Type B pancreatic cell (in vitro differentiated cells): ENCODE measurements around the gene GDPD5. TPM values are rescaled to one million over a fixed set of nuclear protein-coding genes. Genes with fewer than 3 reads are reported as not detected.

ENCODE experiments used
- DNase-seq: peaks from one replicate; pipeline ENCODE4 v3.0.0; 2021; ENCODE audit warnings: mixed read lengths; ENCODE audit not compliant: unreplicated experiment; ENCODE audit errors: extremely low spot score
- H3K27ac Mint-ChIP-seq: 2 replicates; pipeline ENCODE4 v1.8.0; 2021; ENCODE audit warnings: mild to moderate bottlenecking, mixed read lengths
- H3K27me3 Mint-ChIP-seq: 2 replicates; pipeline ENCODE4 v1.8.0; 2021; ENCODE audit warnings: mixed read lengths
- H3K36me3 Mint-ChIP-seq: 2 replicates; pipeline ENCODE4 v1.8.0; 2021; ENCODE audit warnings: mixed read lengths
- H3K4me1 Mint-ChIP-seq: one replicate; pipeline ENCODE4 v1.8.0; 2021; ENCODE audit warnings: mixed read lengths; ENCODE audit not compliant: unreplicated experiment
- H3K4me3 Mint-ChIP-seq: 2 replicates; pipeline ENCODE4 v1.8.0; 2021; ENCODE audit warnings: mild to moderate bottlenecking, mixed read lengths
- H3K9me3 Mint-ChIP-seq: 2 replicates; pipeline ENCODE4 v1.8.0; 2021; ENCODE audit warnings: mixed read lengths
- CTCF ChIP-seq: fragments of 200-600 bp; sonication (generic); conservative IDR thresholded peaks from 2 replicates; pipeline ENCODE4 v1.5.0; 2021; ENCODE audit warnings: antibody characterized with exemption, mild to moderate bottlenecking
- total RNA-seq: library from RNA; stranded (reverse); gene quantifications from 2 replicates; pipeline ENCODE4 v1.2.1, GENCODE V29; 2021; ENCODE audit warnings: low replicate concordance

Gene GDPD5
- total RNA-seq, 1 donor from 2014 or later, result 11.3 TPM

GRCh38 chr11:75561426-75562047 is 35.8 kb upstream of the GDPD5 start:
- Mint-ChIP-seq H3K27me3 (no peaks in the 10 kb centered on the region), H3K9me3 (no peaks in the 10 kb centered on the region)
- TF ChIP-seq CTCF, result no peak

GRCh38 chr11:75560644-75561043 is 34.9 kb upstream of the GDPD5 start:
- peaks cover 1% of the 10 kb centered on the region for H3K36me3 Mint-ChIP-seq
- no peaks in the 10 kb centered on the region for H3K9me3 Mint-ChIP-seq
- H3K4me3 Mint-ChIP-seq, result peak overlapping the region; percentile 100
- H3K27ac Mint-ChIP-seq, result peak overlapping the region; percentile 68
- TF ChIP-seq CTCF, result no peak
- H3K4me1 Mint-ChIP-seq, result peaks cover 44% of the 10 kb centered on the region
- no peak for DNase-seq
- no peaks in the 10 kb centered on the region for H3K27me3 Mint-ChIP-seq

More at GRCh38 chr11:75561426-75562047, 35.8 kb upstream of the GDPD5 start:
- Mint-ChIP-seq H3K4me1 (peaks cover 49% of the 10 kb centered on the region), H3K4me3 (peak overlapping the region; percentile 100), H3K36me3 (peaks cover 5% of the 10 kb centered on the region), H3K27ac (peak overlapping the region; percentile 98)
- DNase-seq, result no peak

- H3K4me1 Mint-ChIP-seq, result peaks cover 44% of the 10 kb centered on the region
- TF ChIP-seq CTCF, result no peak
- H3K27me3 Mint-ChIP-seq, result no peaks in the 10 kb centered on the region
- H3K27ac Mint-ChIP-seq, result peak overlapping the region; percentile 68
- no peaks in the 10 kb centered on the region for H3K36me3 Mint-ChIP-seq
- no peak for DNase-seq
- H3K4me3 Mint-ChIP-seq, result peak overlapping the region; percentile 74
- no peaks in the 10 kb centered on the region for H3K9me3 Mint-ChIP-seq
Observed at GRCh38 chr11:75558939-75559843, 33.5 kb upstream of the GDPD5 start.

- H3K27me3 Mint-ChIP-seq, result no peaks in the 10 kb centered on the region
- TF ChIP-seq CTCF, result no peak
- H3K36me3 Mint-ChIP-seq, result no peaks in the 10 kb centered on the region
- DNase-seq, result no peak
- no peaks in the 10 kb centered on the region for H3K9me3 Mint-ChIP-seq
- H3K4me3 Mint-ChIP-seq, result no peak overlapping the region
- H3K4me1 Mint-ChIP-seq, result peaks cover 47% of the 10 kb centered on the region
- H3K27ac Mint-ChIP-seq, result peak overlapping the region; percentile 30
Observed at GRCh38 chr11:75557666-75558494, 32.1 kb upstream of the GDPD5 start.

- H3K4me1 Mint-ChIP-seq, result peaks cover 42% of the 10 kb centered on the region
- no peak for DNase-seq
- no peak overlapping the region for H3K27ac Mint-ChIP-seq
Observed at GRCh38 chr11:75556275-75556674, 30.5 kb upstream of the GDPD5 start.

More at GRCh38 chr11:75556275-75556674, 30.5 kb upstream of the GDPD5 start:
- Mint-ChIP-seq H3K36me3 (no peaks in the 10 kb centered on the region), H3K9me3 (no peaks in the 10 kb centered on the region), H3K27me3 (no peaks in the 10 kb centered on the region), H3K4me3 (no peak overlapping the region)
- TF ChIP-seq CTCF, result no peak
